Stimulated activated CD4-positive, alpha-beta T cell treated with anti-CD3 and anti-CD28 coated beads, Interleukin-4, amount 100 ng/mL, for 48 hours (primary cell): ENCODE measurements around the gene DNAH10.
"Not testable (repeated sequence)": the region's sequence is repeated elsewhere in the genome, so short reads cannot be mapped to it uniquely, and the experiment has no call there.

Experiments
- DNase-seq, 2 donors: peaks; one replicate each; pipeline ENCODE4 v3.0.0-alpha.2; 2020; ENCODE audit warnings: low read depth in 2 of 2

DNAH10 gene

DNA sequence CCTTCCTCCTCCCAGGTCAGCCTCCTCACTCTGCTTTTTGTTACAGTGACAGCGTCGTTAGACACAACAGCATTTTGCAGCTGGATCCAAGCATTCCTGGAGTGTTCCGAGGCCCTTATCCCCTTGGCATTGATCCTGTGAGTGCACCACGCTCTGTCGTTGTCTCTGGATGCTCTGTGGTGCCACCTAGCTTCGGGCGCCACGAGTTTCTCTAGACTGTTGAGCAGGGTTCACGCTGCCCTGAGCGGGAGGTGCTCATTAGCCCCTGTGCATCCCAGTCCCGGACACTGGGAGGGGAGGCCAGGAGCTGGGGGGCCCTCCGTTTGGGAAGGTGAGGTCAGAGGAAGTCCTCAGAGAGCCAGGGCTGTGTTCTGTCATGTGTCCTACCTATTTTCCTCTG is 17.3 kb upstream of the DNAH10 start:
- no peak for DNase-seq

DNA sequence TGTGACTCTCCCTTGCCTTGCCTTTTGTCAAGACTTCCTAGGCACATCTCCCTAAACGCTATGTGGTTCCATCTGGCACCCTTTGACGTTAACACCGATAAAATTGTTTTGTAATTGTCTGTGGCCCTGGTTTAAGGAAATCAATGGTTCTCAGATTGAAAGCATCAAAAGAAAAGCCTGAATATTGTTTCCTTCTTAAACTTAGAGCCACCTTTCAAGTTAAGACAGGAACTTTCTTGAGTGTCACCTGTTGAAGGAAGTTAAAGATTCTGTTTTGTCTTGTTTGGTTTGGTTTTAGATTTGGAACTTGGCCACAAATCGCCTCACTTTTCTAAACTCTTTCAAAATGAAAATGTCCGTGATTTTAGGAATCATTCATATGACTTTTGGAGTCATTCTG is 14.8 kb upstream of the DNAH10 start:
- no peak for DNase-seq

DNA sequence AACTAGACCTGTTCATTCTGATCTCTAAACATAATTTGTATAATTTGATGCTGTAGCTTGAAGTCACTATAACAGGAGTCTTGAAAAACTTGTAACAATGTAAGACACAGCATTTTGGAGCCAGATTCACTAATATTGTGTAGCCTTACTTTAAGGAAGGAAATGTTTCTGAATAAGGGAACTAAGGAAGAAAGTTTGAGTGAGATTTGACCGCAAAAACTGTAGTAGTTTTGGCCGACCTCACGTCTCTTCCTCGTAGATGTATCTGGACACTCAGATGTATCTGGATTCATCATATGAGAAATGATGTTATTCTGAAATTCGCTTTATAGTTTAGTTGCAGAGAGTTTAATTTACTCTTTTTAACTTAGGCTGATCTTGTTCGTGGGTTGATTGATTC is 13.9 kb upstream of the DNAH10 start:
- DNase-seq, result no peak

DNA sequence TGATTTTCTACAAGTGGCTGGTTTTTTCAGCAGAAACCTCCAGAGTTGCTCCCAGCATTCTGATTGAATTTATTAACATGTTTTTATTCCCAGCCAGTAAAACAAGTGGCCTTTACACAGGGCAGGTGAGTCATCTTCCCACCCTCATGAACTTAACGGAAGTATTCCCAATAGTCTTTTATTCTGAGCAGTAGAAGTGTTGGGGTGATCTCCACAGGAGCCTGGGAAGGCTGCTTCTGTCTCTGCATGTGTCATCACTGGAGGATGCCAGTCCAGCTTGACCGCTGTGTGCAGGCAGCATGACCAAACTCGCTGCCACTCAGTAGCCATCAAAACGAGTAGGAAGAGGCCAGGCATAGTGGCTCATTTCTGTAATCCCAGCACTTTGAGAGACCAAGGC is 13.4 kb upstream of the DNAH10 start:
- no peak for DNase-seq

DNA sequence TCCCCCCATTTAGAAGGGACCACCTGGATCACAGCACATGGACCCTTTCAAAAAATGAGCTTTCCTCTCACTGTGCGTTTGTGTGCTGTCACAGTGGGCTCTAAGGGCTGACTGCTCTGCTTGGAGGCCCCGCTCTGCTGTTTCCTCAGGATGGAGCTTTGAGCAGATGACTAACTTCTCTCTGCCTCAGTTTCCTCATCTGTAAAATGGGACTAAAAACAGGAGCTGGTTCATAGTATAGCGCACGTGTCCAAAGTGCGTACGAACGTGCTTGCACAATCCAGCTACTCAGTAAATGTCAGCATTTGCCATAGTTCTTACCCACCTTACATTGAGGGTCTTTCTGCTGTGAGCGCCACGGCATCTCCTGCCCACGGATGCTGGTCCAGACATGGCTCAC is 12.7 kb upstream of the DNAH10 start:
- DNase-seq, result no peak

DNA sequence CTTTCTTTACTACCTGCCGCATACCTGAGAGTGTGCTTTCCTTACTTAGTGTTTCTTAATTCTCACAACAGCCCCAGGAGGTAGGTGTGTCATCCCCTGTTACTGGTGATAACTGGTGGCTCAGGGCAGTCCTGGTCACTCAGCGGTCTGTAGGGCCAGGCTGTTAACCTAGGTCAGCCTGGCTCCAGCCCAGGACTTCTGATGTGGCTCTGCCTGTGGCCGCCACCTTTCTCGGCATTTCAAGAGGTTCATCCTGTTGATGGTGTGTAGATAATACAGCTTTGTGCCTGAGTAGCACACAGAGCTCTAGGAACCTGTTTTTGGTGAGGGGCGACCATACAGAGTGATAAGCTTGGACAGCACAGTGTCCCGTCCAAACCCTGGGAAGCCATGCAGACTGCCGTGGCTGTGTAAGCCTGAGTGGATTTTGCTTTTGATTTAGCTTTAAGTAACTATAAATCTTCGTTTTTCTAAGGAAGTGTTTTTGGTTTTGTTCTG is 11.9 kb upstream of the DNAH10 start:
- DNase-seq, result no peak

DNA sequence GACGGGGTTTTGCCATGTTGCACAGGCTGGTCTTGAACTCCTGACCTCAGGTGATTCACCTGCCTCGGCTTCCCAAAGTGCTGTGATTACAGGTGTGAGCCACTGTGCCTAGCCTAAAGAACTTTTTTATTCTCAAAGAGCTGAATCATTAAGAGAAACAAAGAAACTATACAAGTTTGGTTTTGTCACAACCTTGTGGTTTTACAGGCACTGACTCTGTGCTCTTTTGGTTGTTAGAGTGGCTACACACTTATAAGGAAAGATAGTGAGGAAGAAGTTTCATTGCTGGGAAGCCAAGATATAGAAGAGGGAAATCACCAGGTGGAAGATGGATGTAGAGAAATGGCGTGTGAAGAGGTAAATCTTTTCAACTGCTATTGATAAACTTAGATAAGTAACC is 10.1 kb upstream of the DNAH10 start:
- no peak for DNase-seq

DNA sequence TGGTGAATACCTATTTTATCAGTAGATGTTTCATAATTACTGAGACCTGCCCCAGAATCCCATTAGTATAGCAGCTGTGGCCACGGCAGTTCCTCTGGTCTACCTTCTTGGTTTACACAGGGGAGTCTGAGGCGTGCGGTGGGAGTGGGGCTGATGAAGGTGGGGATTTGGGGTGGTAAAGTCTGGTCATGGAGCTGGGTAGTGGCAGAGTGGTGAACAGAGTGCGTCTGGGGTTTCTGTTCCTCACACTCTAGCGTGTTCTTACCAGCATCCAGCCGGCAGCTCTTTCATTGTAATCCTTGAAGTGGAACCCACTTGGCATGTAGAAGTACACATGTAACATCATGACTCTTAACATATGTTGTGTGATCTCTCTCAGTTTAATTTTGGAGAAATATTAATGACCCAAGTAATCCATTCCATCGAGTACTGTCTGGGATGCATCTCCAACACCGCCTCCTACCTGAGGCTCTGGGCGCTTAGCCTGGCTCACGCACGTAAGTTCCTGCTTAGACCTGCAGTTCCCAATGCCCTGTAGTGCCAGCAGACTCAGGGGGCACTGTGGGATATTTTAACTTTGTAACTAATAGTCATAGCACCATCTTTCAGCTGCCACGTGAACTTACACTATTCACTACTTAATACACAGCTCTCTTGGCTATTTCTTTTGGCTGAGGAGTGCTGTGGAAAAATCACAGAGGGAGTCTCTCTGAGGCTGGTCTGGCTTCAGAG is 7.9 kb upstream of the DNAH10 start:
- DNase-seq, result no peak

DNA sequence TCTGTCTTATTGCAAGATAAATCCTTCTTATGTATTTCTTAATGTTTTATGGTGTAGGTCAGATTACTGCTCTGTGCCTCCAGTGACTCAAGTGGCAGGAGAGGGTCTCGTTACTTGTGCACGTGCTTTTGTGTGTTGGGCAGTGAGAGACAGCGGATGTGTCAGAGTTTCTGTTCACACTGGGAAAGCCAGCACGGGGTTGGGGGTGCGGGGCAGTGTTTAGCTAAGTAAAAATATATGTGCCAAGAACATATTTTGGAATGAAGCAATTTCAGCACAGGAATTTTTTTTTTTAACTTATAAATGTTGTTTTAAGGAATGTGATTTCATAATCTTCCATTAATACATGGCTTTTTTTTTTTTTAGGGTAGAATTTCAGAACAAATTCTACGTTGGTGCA is 4.5 kb upstream of the DNAH10 start:
- no peak for DNase-seq

DNA sequence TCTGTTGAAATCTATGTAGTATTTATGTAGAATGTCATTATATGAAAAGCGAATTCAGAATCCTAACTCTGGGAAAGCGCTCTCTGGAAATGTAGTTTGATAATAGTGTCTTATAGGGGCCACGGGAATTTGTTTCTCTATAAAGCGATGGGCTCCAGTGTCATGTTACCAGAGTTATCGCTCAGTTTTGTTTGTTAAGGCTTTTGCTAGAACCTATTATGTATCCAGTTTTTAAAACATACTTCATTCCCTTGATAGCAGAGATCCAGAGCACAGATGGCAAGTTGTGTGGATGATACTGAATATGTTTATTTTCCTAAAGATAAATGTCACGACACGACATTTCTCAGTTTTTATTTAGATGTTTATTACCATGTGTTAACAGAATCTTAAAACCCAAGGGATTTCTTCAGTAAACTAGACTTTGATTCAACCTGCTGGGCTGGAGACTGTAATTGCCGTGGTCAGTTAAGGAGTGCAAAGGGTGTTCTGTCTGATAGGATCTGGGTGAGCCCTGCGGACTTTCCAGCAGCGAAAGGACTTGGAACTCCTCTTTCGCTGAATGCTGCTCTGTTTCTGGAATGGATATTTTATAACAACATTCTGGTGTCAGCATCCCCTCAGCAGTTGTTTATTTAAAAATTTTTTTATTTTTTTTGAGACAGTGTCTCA is 1.7 kb upstream of the DNAH10 start:
- no peak for DNase-seq

DNA sequence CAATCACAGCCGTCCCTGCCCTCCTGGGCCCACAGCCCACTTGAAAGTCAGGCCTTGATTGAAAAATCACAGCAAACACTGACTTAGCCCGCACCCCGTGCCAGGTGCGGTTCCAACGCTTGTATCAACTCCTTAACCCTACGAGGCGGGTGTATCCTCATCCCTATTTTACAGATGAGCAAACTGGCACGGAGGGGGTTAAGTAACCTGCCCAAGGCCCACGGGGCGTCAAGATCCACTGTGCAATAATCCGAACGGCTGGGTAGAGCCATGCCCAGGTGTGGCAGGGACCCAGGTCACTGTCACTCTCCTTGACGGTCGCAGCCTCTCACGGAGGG is 583 bp downstream of the DNAH10 start:
- no peak for DNase-seq

DNA sequence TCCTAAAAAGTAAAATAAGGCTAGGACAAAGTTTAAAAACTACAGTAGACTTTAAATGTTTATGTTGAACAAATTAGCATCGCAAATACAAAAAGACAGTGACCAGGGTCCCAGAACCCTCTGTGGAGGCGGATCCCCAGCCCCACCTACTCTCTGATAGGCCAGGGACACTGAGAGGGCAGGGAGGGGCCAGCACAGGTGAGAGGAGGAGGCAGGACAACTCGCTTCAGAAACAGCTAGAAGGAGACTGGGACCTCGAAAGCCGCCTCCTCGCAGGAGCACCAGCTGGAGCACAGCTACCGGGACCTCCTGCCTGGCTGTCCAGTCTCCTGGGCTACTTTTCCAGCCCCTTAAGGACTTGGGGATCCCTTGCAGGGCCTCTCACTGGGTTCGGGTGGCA is 992 bp downstream of the DNAH10 start:
- DNase-seq, result no peak

DNA sequence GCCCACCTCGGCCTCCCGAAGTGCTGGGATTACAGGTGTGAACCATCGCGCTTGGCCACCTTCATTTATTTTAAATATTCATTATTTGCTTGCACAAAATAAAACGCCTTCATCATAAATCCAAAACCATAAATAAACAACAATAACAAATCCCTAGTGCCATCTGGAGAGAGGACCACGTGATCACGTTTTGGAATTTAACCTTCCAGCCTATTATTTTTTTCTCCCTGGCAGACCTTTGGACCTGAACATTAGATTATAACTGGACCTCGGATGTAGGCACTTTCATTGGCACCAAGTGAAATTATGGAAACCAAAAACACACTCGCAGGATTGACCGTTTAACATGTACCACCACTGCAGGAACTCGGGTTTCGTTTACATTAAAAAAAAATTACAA is 2.0 kb downstream of the DNAH10 start:
- no peak for DNase-seq

DNA sequence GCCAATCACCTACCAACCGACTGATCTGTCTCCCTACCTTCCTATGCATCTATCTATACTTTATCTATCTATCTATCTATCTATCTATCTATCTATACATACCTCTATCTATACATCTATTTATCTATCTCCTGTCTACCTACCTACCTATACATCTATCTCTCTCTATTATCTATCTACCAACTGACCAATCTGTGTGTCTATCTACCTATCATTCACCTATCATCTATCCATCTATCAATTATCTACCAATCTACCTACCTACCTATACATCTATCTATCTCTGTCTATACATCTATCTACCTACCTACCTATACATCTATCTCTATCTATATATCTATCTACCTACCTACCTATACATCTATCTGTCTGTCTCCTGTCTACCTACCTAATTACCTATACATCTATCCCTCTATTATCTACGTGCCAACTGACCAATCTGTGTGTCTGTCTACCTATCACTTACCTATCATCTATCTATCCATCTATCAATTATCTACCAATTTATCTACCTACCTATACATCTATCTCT is 3.5 kb downstream of the DNAH10 start:
- DNase-seq, result no peak

DNA sequence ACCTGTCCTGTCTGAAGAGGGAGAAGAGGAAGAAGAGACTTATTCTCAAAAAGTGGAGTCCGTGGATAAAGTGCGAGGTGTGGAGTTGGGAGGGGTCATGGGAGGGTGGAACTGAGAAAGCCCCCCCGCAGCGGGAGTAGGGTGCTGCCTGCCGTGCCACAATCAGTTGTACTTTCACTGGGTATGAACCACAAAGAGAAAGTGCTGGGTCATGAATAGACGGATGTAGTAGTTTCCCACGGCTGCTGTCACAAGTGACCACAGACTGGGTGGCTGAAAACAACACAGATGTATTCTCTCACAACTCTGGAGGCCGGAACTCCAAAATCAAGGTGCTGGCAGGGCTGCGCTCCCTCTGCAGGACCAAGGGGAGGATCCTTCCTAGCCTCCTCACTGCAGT is 5.5 kb downstream of the DNAH10 start:
- no peak for DNase-seq

DNA sequence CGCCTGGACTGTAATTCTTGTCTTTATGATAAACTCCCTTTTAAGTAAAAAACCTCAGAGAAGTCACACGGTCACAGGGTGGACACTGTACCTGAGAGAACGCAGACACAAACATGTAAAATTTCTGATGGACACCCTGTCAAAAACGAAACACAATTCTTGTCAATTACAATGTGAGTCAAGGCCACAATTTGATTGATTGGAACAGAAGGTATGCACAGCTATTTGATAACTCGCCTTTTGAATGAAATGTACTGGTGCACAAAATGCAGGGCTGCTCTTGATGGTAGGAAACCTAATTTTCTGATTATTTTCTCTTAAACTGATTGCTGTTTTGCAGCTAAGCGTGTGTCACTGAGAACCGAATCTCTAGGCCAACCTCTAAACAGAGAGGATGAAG is 9.2 kb downstream of the DNAH10 start:
- no peak for DNase-seq

DNA sequence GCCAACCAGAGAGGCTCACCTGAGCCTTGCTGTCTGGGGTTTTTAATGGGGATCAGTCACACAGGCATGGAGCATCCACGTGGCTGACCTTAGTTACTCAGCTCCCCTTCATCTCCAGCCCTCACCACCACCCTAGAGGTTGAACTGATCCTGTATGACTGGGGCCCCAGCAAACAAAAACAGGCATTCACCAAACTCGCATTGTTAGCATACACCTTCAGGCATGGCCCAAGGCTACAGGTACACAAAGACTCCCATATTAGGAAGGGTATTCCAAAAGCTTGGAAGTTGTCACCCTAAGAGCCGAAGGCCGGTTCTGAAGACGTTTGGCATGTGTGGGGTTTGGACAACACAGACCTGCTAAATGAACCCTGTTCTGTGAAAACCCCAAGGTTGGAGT is 10.0 kb downstream of the DNAH10 start:
- no peak for DNase-seq

DNA sequence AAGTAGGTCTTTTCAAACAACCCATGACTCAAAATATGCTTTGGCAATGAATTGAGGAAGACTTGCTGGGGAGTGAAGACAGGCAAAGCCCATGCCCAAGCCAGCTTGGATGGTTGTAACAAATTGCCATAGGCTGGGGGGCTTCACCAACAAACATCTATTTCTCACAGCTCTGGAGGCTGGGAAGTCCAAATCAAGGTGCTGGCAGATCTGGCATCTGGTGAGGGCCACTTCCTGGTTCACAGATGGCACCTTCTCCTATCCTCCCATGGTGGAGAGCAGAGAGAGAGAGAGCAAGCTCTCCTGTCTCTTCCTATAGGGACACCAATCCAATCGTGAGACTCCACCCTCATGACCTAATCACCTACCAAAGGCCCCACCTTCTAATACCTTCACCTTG is 11.3 kb downstream of the DNAH10 start:
- no peak for DNase-seq

DNA sequence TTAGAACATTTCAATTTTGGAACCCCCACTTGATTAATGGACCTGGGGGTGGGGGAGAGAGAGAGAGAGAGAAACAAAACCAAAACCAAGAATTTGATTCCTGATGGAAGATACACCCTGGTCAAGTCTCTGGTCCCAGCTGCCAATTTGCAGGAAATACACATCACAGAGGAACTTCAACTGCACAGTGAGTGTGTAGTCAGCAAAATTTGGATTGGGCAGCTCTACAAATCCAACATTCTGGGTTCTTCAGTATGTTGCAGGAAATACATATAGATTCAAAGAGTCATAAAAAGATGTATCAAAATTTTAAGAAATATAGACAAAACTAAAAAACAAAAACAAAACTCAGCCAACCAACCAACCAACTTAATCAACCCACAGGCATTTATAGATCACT is 17.4 kb downstream of the DNAH10 start:
- no peak for DNase-seq

DNA sequence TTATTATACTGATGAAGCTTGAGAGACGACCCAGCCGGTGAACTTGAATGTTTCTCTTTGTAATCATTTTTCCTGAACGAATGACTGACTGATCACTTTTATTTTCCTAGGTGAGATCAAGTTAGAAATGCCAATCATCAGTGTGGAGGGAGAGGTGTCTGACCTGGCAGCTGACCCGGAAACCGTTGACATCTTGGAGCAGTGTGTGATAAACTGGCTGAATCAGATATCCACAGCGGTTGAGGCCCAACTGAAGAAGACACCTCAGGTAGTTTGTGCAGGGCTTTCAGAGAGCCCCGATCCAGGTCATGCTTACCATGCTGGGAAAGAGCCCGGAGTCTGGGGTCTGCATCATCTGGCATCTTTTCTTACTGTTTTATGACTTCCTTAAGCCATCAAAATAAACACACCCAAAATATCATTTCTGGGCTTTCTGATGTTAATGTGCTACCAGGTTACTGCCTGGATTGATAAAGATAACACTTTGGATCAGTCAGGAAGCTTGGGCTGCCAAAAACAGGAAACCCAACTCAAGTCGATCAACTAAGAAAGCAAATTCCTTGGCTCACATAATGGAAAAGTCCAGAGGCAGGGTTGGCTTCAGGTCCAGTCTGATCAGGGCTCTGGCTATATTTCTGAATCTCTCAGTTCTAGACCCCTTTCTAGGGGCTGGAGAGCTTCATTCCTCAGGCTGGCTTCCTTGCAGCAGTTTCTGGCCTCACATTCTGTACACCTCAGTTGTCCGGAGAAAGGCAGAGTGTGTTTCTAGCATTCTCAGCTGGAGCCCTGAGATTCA is 21.1 kb downstream of the DNAH10 start:
- no peak for DNase-seq

DNA sequence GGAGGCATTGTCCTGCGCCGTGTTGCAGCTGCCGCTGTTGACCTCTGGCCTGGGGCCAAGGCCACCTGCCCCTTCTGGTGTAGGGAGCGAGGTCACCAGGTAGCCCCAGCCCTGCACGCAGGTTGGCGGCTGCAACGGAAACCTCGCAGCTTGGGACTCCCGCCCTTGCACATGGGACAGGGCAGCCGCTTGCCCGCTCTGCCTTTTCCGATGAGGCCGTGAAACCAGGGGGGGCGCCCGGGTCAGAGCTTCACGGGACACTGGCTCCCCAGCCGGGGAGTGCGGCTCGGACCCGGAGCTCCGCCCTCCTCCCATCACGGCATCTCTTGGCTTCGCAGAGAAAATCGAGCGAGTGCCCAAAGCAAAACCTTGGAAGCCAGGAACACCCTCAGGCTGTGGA is 25.4 kb downstream of the DNAH10 start:
- no peak for DNase-seq

DNA sequence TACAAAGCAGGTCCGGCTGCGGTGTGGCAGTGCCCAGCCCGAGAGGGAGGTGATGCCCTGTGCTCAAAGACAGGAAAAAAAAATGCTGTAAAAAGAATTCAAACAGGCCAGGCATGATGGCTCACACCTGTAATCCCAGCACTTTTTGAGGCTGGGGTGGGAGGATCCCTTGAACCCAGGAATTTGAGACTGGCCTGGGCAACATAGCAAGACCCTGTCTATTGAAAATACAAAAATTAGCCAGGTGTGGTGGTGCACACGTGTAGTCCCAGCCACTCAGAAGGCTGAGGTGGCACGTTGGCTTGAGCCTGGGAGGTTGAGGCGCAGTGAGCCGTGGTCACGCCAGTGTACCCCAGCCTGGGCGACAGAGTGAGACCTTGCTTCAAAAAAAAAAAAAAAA is 26.4 kb downstream of the DNAH10 start:
- DNase-seq, result no peak

DNA sequence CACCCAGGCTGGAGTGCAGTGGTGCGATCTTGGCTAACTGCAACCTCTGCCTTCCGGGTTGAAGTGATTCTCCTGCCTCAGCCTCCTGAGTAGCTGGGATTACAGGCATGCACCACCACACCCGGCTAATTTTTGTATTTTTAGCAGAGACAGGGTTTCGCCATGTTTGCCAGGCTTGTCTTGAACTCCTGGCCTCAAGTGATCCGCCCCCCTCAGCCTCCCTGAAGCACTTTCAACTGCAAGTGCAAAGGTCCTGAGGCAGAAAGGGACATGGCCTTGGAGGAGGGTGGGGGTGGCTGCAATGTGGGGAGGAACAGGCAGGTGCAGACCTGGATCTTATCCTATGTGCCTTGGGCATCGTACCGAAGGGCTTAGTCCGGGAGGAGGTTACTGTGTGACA is 27.3 kb downstream of the DNAH10 start:
- DNase-seq, result not testable (repeated sequence)
